Suprapubic skin (tissue), 4 donors: ENCODE measurements around the gene YKT6. TPM values are rescaled to one million over a fixed set of nuclear protein-coding genes. Genes with fewer than 3 reads are reported as not detected.
"Not testable (repeated sequence)": the region's sequence is repeated elsewhere in the genome, so short reads cannot be mapped to it uniquely, and the experiment has no call there.

Experiments used
- DNase-seq, 2 donors: peaks; one replicate each; pipeline ENCODE4 v3.0.0-alpha.2; 2019; ENCODE audit warnings: low spot score in 2 of 2
- H3K27ac ChIP-seq: fragments of 200-600 bp; sonication (generic); one replicate; pipeline ENCODE4 v1.5.1; 2019
- H3K27me3 ChIP-seq: fragments of 200-600 bp; sonication (generic); one replicate; pipeline ENCODE4 v1.5.1; 2019
- H3K36me3 ChIP-seq: fragments of 200-600 bp; sonication (generic); one replicate; pipeline ENCODE4 v1.5.1; 2019
- H3K4me1 ChIP-seq: fragments of 200-600 bp; sonication (generic); one replicate; pipeline ENCODE4 v1.5.1; 2019
- H3K4me3 ChIP-seq: fragments of 200-600 bp; sonication (generic); one replicate; pipeline ENCODE4 v1.5.1; 2019; ENCODE audit warnings: mild to moderate bottlenecking
- H3K9me3 ChIP-seq: fragments of 200-600 bp; sonication (generic); one replicate; pipeline ENCODE4 v1.5.1; 2019
- CTCF ChIP-seq, 2 donors: fragments of 200-600 bp in 1 of 2; fragments of 450-650 bp in 1 of 2; sonication (generic) in 1 of 2; IDR thresholded peaks; one replicate each; pipeline ENCODE4 v1.5.1; 2016 to 2019; ENCODE audit warnings: antibody characterized with exemption in 2 of 2, mild to moderate bottlenecking in 1 of 2, moderate library complexity in 1 of 2
- EP300 ChIP-seq: sonication (generic); formaldehyde crosslinking; IDR thresholded peaks from one replicate; pipeline ENCODE4 v1.6.1; 2017; ENCODE audit warnings: antibody characterized with exemption
- POLR2A ChIP-seq, 2 donors: fragments of 450-650 bp; IDR thresholded peaks; one replicate each; pipeline ENCODE4 v1.6.1; 2017; ENCODE audit warnings: antibody characterized with exemption in 2 of 2, mild to moderate bottlenecking in 2 of 2, moderate library complexity in 2 of 2
- POLR2AphosphoS5 ChIP-seq, 3 donors: sonication (generic); formaldehyde crosslinking; IDR thresholded peaks; one replicate each; pipeline ENCODE4 v1.6.1; 2017; ENCODE audit warnings: antibody characterized with exemption in 3 of 3
- WGBS: methylation state at CpG from one replicate; pipeline ENCODE4 v1.1.5; 2018; 5-methylcytosine and 5-hydroxymethylcytosine counted together
- total RNA-seq, 4 donors: library from RNA; depleted of rRNA; stranded (reverse); fragments of >200 nt; gene quantifications; one replicate each; pipeline ENCODE4 v1.1.0, GENCODE V29; 2016

YKT6 gene
- total RNA-seq, 4 donors from 2014 or later: 40.6 to 52.1 (median 43.5) TPM

DNA sequence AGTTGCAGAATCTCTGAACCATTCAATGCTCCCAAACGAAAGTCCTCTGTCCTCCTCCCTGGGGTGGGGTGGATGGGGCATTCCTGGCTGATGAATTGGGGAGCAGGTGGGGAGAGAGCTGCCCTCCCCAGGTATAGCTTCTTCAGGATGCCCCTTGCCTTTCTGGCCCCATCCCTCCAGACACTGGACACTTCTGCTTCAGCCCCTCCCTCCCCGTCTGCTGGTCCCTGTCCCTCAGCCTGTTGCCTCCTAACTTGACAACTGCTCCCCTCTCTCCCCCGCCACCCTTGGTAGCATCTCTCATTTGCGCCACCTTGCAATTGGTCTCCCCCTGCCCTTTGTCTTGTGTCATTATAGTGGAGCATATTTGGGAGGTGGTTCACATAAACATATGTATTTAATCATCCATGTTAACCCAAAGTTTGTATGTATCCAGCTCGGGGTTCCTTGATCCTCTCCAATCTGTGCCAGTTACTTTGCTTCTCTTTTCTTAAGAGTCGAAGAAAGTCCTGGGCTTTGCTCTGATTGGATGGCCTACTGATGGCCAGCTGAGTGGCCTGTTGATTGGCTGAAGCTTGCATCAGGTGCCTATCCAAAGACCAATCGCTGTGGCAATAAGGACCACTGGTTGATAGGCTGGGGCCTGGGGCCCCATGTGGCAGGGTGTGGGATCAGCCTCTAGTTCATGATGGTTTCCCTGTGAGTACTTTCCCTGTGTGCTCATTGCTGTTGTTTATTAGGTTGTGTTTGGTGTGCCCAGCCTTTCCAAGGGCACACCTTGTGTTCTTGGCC, 7.6 kb upstream of the YKT6 start:
- WGBS: 88% methylated on average over 7 of the region's 7 CpGs
- Histone ChIP-seq H3K9me3 (no peaks in the 10 kb centered on the region), H3K4me3 (no peak overlapping the region), H3K36me3 (no peaks in the 10 kb centered on the region), H3K27ac (no peak overlapping the region), H3K27me3 (peaks cover 29% of the 10 kb centered on the region), H3K4me1 (no peaks in the 10 kb centered on the region)
- TF ChIP-seq POLR2A (IDR thresholded peaks at IDR 0.05) (no peak), EP300 (no peak), CTCF (IDR thresholded peaks at IDR 0.05) (no peak), POLR2AphosphoS5 (IDR thresholded peaks at IDR 0.05) (no peak)
- DNase-seq: peak in 1 of 2 donors; percentile 53

- WGBS: 64% methylated on average over 2 of the region's 2 CpGs
- DNase-seq: peak in 1 of 2 donors; percentile 21
- H3K9me3 ChIP-seq: no peaks in the 10 kb centered on the region
- no peak overlapping the region for H3K4me3 ChIP-seq
- H3K4me1 ChIP-seq: no peaks in the 10 kb centered on the region
- no peak overlapping the region for H3K27ac ChIP-seq
- peaks cover 29% of the 10 kb centered on the region for H3K27me3 ChIP-seq
- H3K36me3 ChIP-seq: no peaks in the 10 kb centered on the region
- TF ChIP-seq POLR2AphosphoS5 (IDR thresholded peaks at IDR 0.05) (no peak), POLR2A (IDR thresholded peaks at IDR 0.05) (no peak)
These were observed 6.7 kb upstream of the YKT6 start for GRCh38 chr7:44194069-44194468.

- H3K4me3 ChIP-seq: no peak overlapping the region
- peaks cover 29% of the 10 kb centered on the region for H3K27me3 ChIP-seq
- TF ChIP-seq EP300: no peak
- H3K36me3 ChIP-seq: no peaks in the 10 kb centered on the region
- peak in 1 of 2 donors; percentile 26 for DNase-seq
- no peak overlapping the region for H3K27ac ChIP-seq
- no peaks in the 10 kb centered on the region for H3K9me3 ChIP-seq
- no peaks in the 10 kb centered on the region for H3K4me1 ChIP-seq
- WGBS: 91% methylated on average over 3 of the region's 3 CpGs
These were observed 6.1 kb upstream of the YKT6 start for GRCh38 chr7:44194562-44195145.

DNA sequence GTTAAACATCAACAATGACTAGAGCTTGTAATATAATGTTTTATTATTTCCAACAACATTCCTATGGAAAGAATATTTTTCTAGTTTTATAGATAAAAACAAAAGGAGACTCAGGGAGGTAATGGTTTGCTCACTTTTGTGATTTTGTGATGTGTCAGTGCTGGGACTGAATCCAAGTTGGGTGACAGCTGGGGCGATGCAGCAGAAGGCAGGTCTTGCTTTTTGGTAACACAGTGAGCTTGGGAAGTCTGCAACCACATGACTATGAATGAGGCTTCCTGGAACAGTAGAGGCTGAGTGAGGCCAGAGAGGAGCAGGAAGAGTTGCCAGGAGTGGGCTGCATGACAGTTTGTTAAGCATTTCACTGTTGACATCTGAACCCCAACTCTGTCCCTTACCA, 4.9 kb upstream of the YKT6 start:
- Histone ChIP-seq H3K4me1 (no peaks in the 10 kb centered on the region), H3K27me3 (peaks cover 29% of the 10 kb centered on the region), H3K36me3 (no peaks in the 10 kb centered on the region), H3K4me3 (no peak overlapping the region), H3K27ac (no peak overlapping the region), H3K9me3 (no peaks in the 10 kb centered on the region)
- TF ChIP-seq POLR2AphosphoS5 (IDR thresholded peaks at IDR 0.05) (no peak), CTCF (IDR thresholded peaks at IDR 0.05) (no peak), POLR2A (IDR thresholded peaks at IDR 0.05) (no peak), EP300 (no peak)
- peak in 1 of 2 donors; percentile 12 for DNase-seq
- WGBS: 57% methylated on average over 1 of the region's 1 CpG

- peak in 1 of 2 donors; percentile 48 for DNase-seq
- WGBS: 34% methylated on average over 3 of the region's 3 CpGs
- Histone ChIP-seq H3K27ac (no peak overlapping the region), H3K36me3 (no peaks in the 10 kb centered on the region), H3K27me3 (peaks cover 29% of the 10 kb centered on the region), H3K9me3 (no peaks in the 10 kb centered on the region), H3K4me1 (peaks cover 2% of the 10 kb centered on the region), H3K4me3 (no peak overlapping the region)
- TF ChIP-seq POLR2AphosphoS5 (IDR thresholded peaks at IDR 0.05) (no peak), POLR2A (IDR thresholded peaks at IDR 0.05) (no peak), EP300 (no peak), CTCF (IDR thresholded peaks at IDR 0.05) (peak; percentile 9 to 59)
These were observed 4.3 kb upstream of the YKT6 start for GRCh38 chr7:44196450-44196872.

DNA sequence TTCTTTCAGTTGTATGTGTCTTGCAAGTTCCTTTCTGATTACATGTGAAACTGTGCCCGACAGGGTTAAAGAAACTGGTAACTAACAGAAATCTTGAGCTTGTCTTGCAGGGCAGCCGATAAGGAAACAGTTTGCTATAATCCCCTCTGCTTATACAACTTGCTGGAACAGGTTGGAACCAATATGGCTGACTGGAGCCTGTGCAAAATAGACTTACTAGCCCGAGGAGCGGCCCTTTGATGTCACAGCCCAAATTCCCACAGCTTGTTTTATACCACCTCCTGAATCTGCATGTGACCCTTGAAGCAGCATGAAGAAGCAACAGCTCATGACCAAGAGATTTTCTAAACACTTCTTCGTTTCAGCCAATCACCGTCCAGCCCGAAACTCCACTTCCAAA, 3.3 kb upstream of the YKT6 start:
- TF ChIP-seq CTCF (IDR thresholded peaks at IDR 0.05) (no peak), POLR2A (IDR thresholded peaks at IDR 0.05) (no peak), EP300 (no peak), POLR2AphosphoS5 (IDR thresholded peaks at IDR 0.05) (no peak)
- H3K4me1 ChIP-seq: peaks cover 12% of the 10 kb centered on the region
- H3K36me3 ChIP-seq: no peaks in the 10 kb centered on the region
- 71% methylated on average over 7 of the region's 7 CpGs for WGBS
- H3K27ac ChIP-seq: no peak overlapping the region
- no peak overlapping the region for H3K4me3 ChIP-seq
- H3K9me3 ChIP-seq: no peaks in the 10 kb centered on the region
- H3K27me3 ChIP-seq: peaks cover 27% of the 10 kb centered on the region
- peak in 1 of 2 donors; percentile 35 for DNase-seq

GRCh38 chr7:44200163-44200562, 615 bp upstream of the YKT6 start:
- not testable (repeated sequence) for H3K27ac ChIP-seq
- H3K4me3 ChIP-seq: peak overlapping the region; percentile 67
- WGBS: 71% methylated on average over 1 of the region's 3 CpGs

More at GRCh38 chr7:44200163-44200562, 615 bp upstream of the YKT6 start:
- Histone ChIP-seq H3K36me3 (peaks cover 11% of the 10 kb centered on the region), H3K4me1 (peaks cover 18% of the 10 kb centered on the region)
- DNase-seq, H3K27me3 ChIP-seq, H3K9me3 ChIP-seq: not testable (repeated sequence)
